HTERT RPE-1 (cell line): ENCODE data around the gene EHBP1L1.

Experiments used
- in situ Hi-C: fragments of 300-500 bp; cut with MboI; formaldehyde crosslinking; loops from 4 replicates; pipeline ENCODE4 v1.14.3; 2020; ENCODE audit warnings: low sequenced_read_pairs

EHBP1L1 gene

GRCh38 chr11:65613091-65613928 lies 37.5 kb downstream of the EHBP1L1 start:
- in situ Hi-C loops: no loop called here

GRCh38 chr11:65615229-65615949 lies 39.5 kb downstream of the EHBP1L1 start, which contains the start of gene PCNX3:
PCNX3 (plus strand) TSS chr11:65615776; CDS start chr11:65616312, 536 bp downstream.
- in situ Hi-C loops: no loop called here

- in situ Hi-C loops: no loop called here
Observed at GRCh38 chr11:65615950-65616574, 40.2 kb downstream of the EHBP1L1 start.

- in situ Hi-C loops: no loop called here
Observed at GRCh38 chr11:65616575-65617001, 40.7 kb downstream of the EHBP1L1 start.

GRCh38 chr11:65617136-65617850 lies 41.4 kb downstream of the EHBP1L1 start:
- in situ Hi-C loops: no loop called here

GRCh38 chr11:65617990-65618751 lies 42.3 kb downstream of the EHBP1L1 start:
- in situ Hi-C loops: no loop called here

GRCh38 chr11:65618763-65619162 lies 42.9 kb downstream of the EHBP1L1 start:
- in situ Hi-C loops: no loop called here

- in situ Hi-C loops: no loop called here
Observed at GRCh38 chr11:65619281-65619928, 43.6 kb downstream of the EHBP1L1 start.

- in situ Hi-C loops: no loop called here
Observed at GRCh38 chr11:65620666-65621065, 44.8 kb downstream of the EHBP1L1 start.

GRCh38 chr11:65621460-65621859 lies 45.6 kb downstream of the EHBP1L1 start:
- in situ Hi-C loops: no loop called here

GRCh38 chr11:65622011-65622410 lies 46.2 kb downstream of the EHBP1L1 start:
- in situ Hi-C loops: no loop called here

GRCh38 chr11:65623177-65623576 lies 47.3 kb downstream of the EHBP1L1 start:
- in situ Hi-C loops: no loop called here

GRCh38 chr11:65623852-65624616 lies 48.2 kb downstream of the EHBP1L1 start:
- in situ Hi-C loops: no loop called here

GRCh38 chr11:65624931-65625627 lies 49.2 kb downstream of the EHBP1L1 start:
- in situ Hi-C loops: no loop called here

GRCh38 chr11:65625628-65626342 lies 49.9 kb downstream of the EHBP1L1 start:
- in situ Hi-C loops: no loop called here

GRCh38 chr11:65627202-65627601 lies 51.3 kb downstream of the EHBP1L1 start:
- in situ Hi-C loops: no loop called here

- in situ Hi-C loops: no loop called here
Observed at GRCh38 chr11:65629579-65629978, 53.7 kb downstream of the EHBP1L1 start.

- in situ Hi-C loops: no loop called here
Observed at GRCh38 chr11:65630215-65630614, 54.4 kb downstream of the EHBP1L1 start.
